Measurements from ENCODE around the gene NPAT.
"Not testable (repeated sequence)": the region's sequence is repeated elsewhere in the genome, so short reads cannot be mapped to it uniquely, and the experiment has no call there.

The NPAT gene

DNA sequence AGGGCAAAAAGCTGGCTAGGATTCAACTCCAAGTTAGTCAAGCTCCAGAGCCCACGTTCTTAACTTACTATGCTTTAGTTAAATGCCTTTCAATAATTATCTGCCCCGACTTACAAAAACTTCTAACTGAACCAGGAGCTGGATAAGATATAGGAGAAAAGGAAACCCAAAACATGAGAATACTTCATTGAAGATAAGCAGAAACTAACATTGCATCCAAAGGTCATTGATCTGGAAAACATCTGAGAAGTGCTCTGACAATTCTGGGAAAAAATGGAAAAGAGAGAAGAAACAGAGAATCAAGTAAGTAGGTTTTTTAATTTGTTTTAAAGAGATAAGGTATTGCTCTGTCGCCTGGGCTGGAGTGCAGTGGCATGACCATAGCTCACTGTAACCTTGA lies 73.9 kb downstream of the NPAT start:
- DNase-seq = no peak

DNA sequence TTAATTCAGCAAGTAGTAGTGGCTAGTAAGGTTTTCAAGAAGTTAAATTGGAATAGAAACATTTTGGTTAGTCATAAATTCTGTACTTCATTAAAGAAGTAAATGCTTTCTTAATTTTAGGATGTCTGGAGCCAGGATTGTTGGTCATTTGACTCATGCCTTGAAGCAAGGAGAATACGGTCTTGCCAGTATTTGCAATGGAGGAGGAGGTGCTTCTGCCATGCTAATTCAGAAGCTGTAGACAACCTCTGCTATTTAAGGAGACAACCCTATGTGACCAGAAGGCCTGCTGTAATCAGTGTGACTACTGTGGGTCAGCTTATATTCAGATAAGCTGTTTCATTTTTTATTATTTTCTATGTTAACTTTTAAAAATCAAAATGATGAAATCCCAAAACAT lies 75.3 kb downstream of the NPAT start:
- no peak for DNase-seq

DNA sequence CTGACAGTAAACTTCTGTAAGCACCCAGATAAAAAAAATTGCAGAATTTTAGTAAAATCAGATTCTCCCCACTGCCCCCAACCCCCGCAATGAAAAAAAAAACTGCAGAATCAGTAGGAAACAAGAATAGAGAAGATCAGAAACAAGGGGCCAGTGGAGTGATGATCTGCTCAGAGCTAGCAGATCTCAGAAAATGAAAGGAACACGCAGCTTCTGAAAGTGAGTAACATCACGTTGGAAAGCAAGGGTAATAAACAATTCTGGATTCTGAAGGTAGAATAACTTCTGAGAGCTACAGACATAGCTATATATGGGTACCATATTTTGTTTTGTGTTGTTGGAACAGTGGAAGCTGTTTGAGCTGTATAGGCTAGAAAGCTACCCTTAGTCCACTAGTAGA lies 77.8 kb downstream of the NPAT start:
- DNase-seq = no peak

DNA sequence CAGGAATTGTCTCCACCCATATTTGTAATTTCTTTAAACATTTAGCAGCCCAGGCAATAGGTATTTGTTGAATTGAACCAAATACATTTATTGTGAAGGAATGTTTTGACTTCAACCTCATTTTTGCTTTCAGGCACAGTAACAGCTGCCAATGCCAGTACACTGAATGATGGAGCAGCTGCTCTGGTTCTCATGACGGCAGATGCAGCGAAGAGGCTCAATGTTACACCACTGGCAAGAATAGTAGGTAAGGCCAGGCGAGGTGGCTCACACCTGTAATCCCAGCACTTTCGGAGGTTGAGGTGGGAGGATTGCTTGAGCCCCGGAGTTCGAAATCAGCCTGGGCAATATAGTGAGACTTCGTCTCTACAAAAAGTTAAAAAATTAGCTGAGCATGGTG lies 80.1 kb downstream of the NPAT start:
- no peak for DNase-seq

DNA sequence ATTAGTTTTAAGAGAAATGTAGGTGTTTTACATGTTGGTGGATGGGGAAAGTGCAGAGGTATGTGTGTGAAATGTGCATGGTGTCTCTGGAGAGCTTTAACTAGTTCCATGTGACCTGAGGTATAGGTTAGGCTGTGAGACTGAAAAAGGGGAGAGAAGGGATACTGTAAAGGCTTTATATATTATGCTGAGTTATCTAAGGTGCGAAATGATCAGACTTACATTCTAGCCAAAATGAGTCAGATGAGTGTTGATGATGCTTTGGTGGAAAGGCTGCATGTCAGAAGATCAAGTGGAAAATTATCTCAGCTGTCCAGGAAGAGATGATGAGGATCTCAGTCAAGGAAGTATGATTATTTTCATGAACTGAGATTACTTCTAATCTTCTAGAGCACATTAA lies 85.2 kb downstream of the NPAT start:
- no peak for DNase-seq

DNA sequence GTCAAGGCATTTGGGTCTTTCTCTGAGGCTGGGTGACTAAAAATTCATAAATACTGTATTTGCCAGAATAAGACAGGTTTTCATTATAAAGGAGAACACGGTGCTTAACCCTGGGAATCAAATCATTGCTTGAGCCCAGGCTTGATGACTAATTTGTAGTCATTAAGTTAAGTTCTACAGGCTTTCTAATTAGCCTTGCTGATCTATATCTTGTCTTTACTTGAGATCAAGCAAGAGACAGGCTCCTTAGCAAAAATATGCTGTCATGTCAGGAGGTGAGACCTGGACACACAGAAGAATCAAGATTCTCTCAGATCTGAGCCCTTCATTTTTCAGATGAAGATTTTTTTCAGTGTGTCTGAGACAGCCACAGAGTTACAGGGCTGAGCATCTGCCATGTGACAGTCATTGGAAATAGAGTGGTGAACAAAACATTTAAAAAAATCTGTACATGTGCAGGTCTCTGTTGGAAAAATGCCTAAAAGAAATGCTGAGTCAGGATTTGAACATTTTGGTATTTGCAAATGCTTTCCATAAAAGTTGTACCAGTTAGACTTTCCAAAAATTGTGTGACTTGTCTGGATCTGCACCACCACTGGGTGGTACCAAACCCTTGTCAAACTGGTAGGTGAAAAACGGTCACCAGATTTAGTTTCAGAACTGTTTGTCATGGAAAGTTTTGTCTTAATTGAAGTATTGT lies 86.4 kb downstream of the NPAT start:
- DNase-seq = no peak

DNA sequence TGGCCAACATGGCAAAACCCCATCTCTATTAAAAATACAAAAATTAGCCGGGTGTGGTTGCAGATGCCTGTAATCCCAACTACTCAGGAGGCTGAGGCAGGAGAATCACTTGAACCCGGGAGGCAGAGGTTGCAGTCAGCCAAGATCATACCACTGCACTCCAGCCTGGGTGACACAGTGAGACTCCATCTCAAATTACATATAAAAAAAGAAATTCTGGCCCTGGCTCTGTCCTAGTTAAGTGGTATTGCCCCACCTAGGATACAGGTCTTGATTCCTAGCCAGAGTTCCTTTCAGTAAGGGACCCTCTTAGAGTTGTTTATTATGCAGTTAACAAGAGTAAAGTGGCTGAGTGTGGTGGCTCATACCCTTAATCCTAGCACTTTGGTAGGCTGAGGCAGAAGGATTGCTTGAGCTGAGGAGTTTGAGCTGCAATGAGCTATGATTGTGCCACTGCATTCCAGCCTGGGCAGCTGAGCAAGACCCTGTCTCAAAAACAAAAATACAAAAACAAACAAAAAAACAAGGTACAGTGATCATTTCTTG lies 89.4 kb downstream of the NPAT start:
- DNase-seq = not testable (repeated sequence)

DNA sequence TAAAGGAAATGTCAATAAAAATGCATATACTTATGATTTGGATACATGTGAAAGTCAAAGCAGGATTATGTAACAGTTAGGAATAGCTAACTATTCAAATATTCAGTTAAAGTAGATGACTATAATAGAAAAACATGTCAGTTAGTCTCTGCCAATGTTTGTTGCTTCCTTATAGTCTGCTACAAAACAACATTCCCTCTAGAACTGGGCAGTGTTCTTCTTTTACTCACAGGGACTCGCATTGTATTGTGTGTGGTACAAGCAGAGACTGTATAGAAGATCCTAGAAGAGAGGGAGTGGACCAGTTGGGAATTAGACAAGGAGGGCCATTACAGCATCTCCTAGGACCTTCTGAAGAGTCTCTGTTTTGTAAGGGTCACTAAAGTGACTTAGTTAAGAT lies 90.4 kb downstream of the NPAT start:
- no peak for DNase-seq

DNA sequence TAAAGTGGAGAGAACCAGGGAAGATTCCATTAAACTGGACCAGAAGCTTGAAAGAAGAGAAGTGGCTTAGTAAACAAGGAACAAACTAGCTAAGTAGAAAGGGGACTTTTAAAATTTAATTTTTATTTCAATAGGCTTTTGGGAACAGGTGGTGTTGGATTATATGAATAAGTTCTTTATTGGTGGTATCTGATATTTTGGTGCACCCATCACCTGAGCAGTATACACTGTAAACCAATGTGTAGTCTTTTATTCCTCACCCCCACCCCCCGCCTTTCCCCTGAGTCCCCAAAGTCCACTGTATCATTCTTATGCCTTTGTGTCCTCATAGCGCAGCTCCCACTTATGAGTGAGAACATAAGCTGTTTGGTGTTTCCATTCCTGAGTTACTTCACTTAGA lies 93.7 kb downstream of the NPAT start:
- DNase-seq = no peak

DNA sequence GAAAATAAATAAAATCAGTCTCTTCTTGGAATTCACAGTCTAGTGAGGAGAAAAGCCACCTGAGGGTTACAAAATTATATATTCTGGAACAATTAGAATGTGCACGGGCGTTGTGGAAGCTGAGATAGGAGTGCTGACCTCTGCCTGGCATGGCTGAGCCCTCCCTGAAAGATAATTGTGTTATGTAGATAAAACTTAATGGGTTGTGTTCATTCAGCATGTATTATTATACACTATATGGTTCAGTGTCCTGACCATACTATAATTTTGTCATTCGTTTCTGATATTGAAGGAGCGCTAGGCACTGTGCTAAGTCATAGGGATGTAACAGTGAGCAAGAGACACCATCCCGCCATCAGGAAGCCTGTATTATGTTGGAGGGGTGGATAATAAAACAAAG lies 97.3 kb downstream of the NPAT start:
- DNase-seq = no peak

DNA sequence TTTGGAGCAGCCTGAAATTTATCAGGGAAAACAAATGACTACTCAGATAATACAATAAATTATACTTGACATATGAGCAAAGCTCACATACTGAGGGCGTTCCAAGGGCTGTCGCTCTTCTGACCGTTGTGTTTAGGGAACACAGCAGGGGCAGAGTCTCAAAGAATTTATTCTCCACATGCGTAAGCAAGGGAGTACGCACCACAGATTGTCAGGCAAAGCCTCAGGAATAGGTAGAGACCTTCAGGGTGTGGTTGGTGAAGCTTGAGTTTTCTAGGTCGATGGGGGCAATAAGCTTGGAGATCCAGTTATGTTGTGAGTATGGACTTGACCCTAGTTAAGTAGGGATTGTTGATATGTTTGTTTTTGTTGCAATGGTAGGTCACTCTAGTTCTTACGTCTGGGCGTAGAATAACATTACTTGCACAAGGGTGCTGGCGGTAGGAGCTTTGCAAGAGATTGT lies 100.2 kb downstream of the NPAT start:
- DNase-seq = peak; percentile 76

DNA sequence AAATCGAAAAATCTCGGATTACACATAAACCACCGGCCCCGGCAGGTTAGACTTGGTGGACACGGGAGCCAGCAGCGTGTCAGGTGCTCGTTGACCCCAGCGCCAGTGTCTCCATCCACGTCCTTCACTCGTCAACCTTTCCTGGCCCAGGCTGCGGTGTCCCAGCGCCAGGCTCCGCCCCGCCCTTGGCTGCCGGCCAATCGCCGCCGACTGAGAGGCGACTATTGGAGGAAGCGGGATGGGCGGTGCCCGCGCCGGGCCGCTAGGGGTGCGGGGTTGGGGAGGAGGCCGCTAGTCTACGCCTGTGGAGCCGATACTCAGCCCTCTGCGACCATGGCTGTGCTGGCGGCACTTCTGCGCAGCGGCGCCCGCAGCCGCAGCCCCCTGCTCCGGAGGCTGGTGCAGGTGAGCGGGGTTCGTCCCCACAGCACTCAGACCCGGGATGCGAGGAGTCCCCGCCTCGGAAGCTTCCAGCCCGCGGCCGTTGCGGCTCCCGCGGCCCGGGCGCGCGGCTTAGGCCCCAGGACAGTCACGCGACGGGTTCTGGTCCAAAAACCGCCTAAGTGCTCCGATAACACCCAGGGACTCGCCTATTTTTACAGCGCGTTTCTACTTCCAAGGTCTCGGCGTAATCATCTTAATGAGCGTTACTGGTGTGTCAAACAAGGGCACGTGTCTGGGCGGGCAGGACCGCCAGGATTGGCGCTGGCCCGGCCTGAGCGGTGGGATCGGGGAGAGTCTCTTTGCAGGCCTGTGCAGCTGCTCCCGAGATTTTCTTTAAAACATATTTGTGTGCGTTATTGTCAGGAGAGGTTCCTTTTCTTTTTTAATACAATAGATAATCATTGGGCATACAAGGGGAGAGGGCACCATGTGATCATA lies 100.9 kb downstream of the NPAT start, which contains the start of gene ACAT1:
Gene ACAT1, plus strand, starts transcription at position 294 of the 882 bp plus-strand sequence. Its CDS starts 40 bp downstream, at position 334.
- peak; percentile 93 for DNase-seq

DNA sequence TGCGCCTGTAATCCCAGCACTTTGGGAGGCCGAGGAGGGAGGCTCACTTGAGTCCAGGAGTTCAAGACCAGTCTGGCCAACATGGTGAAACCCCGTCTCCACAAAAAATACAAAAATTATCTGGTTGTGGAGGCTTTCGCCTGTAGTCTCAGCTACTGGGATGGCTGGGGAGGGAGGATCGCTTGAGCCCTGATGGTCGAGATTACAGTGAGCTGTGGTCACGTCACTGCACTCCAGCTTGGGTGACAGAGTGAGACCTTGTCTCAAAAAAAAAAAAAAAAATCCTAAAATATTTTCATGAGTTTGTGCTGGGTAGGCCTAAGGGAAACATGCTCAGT lies 101.5 kb downstream of the NPAT start:
- not testable (repeated sequence) for DNase-seq

DNA sequence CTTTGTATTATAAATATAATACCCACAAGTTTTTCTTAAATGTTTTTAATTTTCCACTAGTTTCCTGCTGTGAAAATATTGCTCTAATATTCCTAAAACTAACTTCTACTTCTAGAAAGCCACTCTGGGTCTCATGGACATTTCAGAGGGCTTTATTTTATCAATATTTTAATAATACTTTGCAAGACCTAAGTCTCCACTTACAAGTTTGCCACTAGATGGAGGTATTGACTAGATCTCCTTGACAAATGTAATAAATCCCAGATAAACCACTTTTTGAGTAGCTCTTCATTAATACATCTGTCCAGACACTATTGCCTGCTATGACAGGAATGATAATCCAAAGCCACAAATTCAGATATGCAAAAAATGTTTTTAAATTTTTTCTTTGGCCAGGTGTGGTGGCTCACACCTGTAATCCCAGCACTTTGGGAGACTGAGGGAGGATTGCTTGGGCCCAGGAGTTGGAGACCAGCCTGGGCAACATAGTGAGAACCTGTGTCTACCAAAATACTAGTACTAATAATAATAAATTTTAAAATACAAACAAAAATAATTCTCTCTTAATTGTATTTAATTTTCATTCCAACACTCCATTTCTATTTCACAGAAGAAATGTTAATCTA lies 104.6 kb downstream of the NPAT start:
- DNase-seq = peak; percentile 32

DNA sequence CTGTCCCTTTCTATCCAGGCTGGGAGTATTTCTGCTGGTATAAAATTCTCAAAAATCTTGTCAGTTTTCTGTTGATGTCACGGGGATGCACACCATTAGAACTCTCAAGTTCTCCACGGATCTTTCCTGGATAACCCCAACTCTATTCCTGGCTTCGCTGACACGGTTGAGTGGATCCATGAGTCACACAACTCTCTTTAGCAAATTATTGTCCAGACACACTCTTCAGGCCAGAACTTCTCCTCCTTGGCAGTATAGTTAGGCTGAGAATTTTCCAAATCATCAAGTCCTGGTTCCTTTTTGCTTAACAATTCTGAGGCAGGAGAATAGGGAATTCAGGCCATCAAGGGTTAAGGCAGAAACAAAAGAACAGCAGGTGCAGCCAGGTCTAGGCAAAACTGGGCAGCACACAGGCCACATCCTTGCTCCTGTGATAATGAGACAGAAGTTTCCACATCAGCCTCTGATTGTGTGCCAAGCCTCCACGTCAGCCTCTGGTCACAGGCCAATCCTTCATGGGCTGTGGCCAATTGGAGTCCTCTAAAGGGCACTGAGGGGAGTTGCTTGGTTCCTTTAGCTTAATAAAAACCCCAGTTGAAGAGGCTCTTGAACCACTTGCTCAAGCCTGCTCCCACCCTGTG lies 106.8 kb downstream of the NPAT start:
- DNase-seq = peak; percentile 19

DNA sequence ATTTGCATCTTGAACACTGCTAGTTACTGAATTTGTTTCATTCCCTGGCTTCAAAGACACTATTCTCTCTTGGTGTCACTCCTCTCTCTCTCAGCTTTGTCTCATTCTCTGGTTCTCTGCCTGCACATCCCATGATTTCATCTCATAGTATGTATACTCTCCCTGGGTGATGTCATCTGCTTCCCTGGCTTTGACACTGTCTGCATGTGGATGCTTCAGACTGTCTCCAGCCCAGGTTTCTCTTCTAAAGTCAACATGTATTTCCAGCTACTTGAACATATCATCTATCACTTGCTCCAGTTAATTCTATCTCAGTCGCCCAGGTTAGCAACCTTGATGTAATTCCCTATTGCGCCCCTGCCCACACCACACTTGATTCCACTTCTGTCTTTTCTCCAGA lies 110.4 kb downstream of the NPAT start:
- DNase-seq = no peak

DNA sequence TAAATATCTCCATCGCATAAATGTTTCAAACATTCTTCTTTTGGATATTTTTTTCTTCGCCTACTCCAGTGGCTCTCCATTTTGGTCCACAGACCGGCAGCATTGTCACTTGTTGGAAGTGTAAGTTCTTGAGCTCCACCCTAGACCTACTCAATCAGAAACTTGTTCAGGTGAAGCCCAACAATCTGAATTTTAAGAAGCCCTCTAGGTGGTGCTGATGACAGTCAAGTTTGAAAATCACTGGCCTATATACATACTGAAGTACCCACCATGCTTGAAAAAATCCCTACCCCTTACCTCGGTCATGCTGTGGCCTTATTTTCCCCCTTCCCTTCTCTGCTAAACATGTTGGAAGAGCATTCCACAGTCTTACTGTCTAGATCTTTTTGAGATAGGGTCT lies 111.3 kb downstream of the NPAT start:
- no peak for DNase-seq
